Inferior parietal cortex (tissue), 1 donor: ENCODE measurements around the gene CELF5.
"Not testable (repeated sequence)": the region's sequence is repeated elsewhere in the genome, so short reads cannot be mapped to it uniquely, and the experiment has no call there.

Experiments used
- DNase-seq: peaks from one replicate; pipeline ENCODE4 v3.0.0-alpha.2; 2016; ENCODE audit errors: extremely low spot score

Gene CELF5

DNA sequence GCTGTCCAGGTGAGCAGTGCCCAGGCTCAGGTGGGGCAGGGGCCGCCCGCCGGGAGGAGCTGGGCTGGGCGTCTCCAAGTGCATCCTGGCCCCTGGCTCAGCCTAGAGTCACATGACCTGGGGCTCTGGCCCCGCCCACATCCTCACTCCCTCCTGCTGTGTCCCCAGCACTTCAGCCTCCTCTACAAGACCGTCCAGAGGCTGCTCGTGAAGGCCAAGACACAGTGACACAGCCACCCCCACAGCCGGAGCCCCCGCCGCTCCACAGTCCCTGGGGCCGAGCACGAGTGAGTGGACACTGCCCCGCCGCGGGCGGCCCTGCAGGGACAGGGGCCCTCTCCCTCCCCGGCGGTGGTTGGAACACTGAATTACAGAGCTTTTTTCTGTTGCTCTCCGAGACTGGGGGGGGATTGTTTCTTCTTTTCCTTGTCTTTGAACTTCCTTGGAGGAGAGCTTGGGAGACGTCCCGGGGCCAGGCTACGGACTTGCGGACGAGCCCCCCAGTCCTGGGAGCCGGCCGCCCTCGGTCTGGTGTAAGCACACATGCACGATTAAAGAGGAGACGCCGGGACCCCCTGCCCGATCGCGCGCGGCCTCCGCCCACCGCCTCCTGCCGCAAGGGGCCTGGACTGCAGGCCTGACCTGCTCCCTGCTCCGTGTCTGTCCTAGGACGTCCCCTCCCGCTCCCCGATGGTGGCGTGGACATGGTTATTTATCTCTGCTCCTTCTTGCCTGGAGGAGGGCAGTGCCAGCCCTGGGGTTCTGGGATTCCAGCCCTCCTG, 16.8 kb upstream of the CELF5 start:
- no peak for DNase-seq

DNA sequence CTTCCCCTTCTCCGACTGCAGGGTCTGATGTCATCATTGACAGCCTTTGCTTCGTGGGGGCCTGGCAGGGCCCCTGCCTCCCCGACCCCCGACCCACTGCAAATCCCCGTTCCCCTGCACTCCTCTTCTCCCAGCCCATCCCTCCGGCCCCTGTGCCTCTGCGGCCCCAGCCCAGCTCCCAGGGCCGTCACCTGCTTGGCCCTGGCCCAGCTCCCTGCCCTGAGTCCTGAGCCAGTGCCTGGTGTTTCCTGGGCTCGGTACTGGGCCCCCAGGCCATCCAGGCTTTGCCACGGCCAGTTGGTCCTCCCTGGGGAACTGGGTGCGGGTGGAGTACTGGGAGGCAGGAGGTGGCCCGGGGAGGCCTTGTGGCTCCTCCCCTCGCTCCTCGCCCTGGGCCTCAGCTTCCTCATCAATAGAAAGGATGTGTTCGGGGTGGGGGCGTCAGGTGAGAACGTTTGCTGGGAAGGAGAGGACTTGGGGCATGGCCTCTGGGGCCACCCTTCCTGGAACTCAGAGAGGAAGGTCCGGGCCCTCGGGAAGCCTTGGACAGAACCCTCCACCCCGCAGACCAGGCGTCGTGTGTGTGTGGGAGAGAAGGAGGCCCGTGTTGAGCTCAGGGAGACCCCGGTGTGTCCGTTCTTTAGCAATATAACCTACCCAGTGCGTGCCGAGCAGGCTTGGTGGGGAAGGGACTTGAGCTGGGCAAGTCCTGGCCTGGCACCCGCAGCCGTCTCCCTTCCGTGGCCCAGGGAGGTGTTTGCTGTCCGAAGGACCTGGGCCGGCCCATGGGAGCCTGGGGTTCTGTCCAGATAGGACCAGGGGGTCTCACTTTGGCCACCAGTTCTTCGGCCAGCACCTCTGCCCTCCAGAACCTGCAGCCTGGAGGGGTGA, 15.9 kb upstream of the CELF5 start:
- DNase-seq: no peak

DNA sequence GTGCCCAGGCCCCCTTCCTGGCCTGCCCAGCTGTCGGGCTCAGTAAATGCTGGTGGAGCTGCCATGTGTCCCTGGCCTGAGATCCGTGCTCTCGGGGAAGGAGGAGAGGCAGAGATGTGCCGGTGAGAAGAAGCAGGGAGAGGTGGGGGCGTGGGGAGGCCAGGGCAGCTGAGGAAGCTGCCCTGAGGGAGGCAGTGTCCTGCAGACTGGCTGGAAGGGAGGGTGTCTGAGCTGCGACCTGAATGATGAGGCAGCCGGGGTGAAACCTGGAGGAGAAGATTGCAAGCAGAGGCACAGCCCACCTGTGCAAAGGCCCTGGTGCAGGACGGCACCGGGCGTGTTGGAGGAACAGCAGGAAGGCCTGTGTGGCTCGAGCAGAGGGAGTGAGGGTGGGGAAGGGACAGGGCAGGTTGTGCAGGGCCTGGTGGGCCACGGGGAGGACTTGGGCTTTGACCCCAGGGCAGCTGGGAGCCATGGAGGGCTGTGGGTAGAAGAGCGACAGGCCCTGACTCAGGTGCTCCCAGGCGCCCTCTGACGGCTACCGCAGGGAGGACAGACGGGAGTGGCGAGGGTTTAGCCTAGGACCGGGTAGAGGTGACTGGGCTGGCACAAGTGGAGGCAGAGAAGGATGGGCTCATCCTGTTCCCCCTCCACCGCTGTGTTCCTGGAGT, 14.0 kb upstream of the CELF5 start:
- no peak for DNase-seq

DNA sequence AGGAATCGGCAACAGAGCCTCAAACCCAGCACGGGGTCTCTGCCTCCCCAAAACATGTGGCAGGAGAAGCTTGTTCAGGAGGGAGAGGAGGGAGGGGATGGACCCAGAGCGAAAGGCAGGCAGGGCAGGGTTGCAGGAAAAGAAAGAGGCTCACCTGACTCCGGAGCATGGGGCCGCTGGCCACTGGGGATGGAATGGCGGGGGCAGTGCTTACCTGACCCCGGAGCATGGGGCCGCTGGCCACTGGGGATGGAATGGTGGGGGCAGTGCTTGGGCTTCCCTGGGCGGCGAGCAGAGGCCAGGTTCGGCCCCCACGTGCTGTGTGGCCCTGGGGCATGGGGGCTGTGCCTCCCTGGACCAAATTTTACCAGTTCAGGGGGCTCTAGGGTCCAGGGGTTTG, 13.3 kb upstream of the CELF5 start:
- DNase-seq: no peak

DNA sequence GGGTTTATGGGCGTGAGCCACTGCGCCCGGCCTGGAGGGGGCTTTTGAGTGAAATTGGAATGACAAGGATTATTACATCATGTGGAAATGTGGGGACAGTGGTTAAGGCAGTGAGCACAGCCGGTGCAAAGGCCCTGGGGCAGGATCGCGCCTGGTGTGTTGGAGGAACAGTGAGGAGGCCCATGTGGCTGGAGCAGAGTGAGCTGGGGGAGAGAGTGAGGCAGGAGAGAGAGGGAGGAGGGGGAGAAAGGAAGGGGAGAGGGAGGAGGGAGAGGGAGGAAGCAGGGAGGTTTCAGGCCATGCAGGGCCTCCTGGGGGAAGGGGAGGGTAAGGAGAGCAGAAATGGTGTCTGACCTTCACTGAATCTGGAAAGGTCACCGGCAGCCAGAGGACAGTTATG, 11.3 kb upstream of the CELF5 start:
- DNase-seq: no peak

DNA sequence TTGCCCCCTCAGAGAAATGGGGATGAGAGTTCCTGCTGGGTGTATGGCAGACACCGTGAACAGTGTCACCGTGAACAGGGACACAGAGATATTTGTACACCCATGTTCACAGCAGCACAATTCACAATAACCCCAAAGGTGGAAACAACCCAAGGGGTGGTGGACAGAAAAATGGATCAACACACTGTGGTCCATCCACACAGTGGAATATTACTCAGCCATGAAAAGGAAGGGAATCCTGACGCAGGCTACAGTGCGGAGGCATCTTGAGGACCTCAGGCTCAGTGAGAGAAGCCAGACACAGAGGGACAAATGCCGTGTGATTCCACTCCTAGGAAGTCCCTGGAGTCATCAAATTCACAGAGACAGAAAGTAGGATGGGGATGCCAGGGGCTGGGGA, 7.6 kb upstream of the CELF5 start:
- no peak for DNase-seq

- no peak for DNase-seq
Measured at GRCh38 chr19:3220576-3220975, 3.9 kb upstream of the CELF5 start.

- not testable (repeated sequence) for DNase-seq
Measured at GRCh38 chr19:3221576-3221975, 2.9 kb upstream of the CELF5 start.

DNA sequence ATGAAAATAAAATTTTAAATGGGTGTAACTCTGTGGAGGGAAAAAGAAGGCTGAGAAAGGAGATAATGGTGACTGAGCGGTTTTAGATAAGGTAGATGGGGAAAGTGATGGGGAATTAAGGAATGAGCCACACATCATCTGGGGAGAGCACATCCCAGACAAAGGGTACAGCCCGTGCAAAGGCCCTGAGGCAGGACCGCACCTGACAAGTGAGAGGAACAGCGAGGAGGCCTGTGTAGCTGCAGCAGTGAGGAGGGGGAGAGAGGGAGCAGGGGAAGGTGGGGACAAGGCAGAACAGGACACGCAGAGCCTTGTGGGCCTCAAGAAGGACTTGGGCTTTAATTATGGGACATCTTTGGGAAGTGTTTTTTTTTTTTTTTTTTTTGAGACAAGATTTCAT, 1.8 kb upstream of the CELF5 start:
- no peak for DNase-seq

GRCh38 chr19:3225169-3225485, 666 bp downstream of the CELF5 start:
- no peak for DNase-seq

DNA sequence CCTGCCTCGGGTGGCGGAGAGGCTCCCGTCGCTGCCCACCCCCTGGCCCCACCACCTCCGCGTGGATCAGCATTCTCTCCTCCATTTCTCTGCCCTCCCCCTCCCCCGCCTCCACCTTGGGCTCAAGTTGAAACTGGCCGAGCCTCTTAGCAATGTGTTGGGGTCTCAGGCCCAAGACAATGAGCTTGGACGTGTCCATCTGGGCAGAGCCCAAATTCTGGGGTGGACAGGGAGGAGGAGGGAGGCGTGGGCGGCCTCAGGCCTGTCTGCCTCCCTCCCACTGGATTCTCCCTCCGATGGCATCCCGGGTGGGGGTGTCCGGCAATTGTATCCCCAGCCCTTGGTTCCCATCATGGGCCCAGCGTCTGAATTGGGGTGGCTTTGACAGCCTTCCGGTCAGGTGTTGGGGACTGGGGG, 1.2 kb downstream of the CELF5 start:
- DNase-seq: no peak

DNA sequence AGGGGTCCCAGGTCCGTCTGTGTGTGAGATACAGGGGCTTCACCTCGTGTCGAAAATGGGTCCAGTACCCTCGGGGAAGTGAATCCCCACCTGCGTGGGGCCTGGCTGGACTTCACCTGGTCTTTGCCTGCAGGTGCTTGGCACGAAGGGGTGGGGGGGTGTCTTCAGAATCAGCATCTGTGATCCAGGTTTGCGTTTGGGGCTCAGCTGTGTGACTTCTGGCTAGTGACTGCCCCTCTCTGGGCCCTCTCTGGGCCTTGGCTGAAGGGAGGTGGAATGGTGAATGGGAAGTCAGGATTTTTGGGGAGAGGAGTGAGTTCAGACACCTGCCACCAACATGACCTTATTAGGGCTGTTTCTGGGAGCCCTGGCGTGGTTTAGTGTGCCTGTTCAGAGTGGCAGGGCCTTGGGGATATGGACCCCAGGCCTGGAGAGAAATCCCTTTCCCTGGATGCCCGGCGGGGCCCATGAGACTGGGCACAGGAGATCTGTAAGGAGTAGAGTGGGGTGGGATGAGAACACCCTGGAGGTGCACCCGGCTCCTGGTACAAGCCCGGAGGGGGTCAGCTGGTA, 2.7 kb downstream of the CELF5 start:
- DNase-seq: no peak

DNA sequence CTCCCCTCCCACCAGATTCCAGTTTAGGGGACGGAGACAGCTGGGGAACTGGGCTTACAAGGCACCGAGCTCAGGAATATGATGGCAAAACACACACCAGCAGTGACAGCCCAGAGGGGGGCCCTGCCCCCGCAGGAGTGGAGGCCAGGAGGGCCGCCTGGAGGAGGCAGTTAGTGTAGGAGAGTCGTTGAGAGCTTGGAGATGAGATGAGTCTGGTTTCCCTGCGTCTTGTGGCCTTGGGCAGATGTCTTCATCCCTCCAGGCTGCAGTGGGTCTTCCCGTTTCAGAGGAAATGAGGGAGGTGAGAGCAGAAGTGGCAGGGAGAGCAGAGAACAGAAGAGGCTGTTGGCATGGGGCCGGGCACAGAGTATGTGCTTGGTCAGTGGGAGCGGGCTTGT, 4.9 kb downstream of the CELF5 start:
- no peak for DNase-seq

GRCh38 chr19:3229888-3230496, 5.5 kb downstream of the CELF5 start:
- DNase-seq: no peak

DNA sequence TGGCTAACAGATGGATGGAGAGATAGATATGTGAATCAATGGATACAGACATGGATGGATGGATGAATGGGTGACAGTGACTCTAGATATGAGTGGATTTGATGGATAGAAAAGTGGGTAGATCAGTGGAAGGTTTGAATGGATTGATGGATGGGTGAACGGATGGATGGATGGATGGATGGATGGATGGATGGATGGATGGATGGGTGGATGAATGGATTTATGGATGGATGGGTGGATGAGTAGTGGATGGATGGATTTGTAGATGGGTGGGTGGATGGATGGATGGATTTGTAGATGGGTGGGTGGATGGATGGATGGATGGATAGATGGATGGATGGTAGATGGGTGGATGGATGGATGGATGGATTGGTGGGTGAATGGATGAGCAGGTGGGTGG, 6.8 kb downstream of the CELF5 start:
- no peak for DNase-seq

GRCh38 chr19:3233116-3233515, 8.7 kb downstream of the CELF5 start:
- DNase-seq: no peak

- DNase-seq: no peak
Measured at GRCh38 chr19:3233831-3234230, 9.4 kb downstream of the CELF5 start.

DNA sequence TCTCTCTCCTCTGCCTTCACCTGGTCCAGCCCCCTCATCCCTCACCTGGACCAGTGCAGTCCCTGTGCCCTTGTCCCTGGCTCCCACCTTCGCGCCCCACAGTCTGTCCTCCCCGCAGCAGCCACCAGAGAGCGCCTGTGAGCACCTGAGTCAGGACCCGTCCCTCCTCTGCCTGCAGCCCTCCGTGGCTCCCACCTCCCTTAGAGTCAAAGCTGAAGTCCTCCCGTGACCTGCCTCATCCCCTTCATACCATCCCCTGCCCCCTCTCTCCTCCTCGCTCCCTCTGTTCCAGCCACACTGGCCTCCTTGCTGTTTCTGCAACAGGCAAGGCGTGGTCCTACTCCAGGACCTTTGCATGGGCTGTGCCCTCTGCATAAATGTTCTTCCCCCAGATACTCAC, 10.3 kb downstream of the CELF5 start:
- DNase-seq: no peak

- DNase-seq: not testable (repeated sequence)
Measured at GRCh38 chr19:3235604-3236003, 11.1 kb downstream of the CELF5 start.

DNA sequence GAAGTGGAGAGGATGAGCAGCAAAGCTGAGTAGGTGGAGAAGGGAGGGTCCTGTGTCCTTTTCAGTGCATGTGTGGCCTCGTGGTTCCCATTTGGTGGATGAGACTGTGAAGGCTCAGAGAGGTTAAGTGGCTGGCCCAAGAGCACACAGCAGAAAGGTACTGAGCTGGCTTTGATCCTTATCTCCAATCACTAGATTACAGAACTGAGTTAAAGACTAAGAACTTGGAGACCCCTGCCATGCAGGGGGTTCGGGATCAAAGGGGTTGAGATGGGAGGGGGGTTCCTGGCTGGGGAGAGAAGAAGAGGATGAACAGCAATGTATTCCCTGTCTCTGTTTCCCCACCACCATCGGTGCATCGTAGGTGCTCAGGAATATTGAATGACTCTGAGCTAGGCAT, 11.8 kb downstream of the CELF5 start:
- DNase-seq: no peak

- DNase-seq: no peak
Measured at GRCh38 chr19:3238066-3238561, 13.7 kb downstream of the CELF5 start.

GRCh38 chr19:3239367-3239766, 14.9 kb downstream of the CELF5 start:
- no peak for DNase-seq
